ENCODE measurements around the gene IL4I1. TPM values are rescaled to one million over a fixed set of nuclear protein-coding genes. Genes with fewer than 3 reads are reported as not detected.
A peak's percentile ranks its signal among the peaks of the same experiment; 100 is the strongest.

The IL4I1 gene
- polyA plus RNA-seq, 1 experiment, result 0.30 TPM

- no peak for TF ChIP-seq CTCF (IDR thresholded peaks at IDR 0.05; ENCODE audit: low read depth, low read length)
- POLR2A ChIA-PET, result interaction anchor here (0.6 to 1.1 kb wide), 5 partner anchors 12 to 1244 kb away, joined by 3 to 16 read pairs (median 5); partner anchors contain the start of genes AKT1S1, FUZ, PTOV1 and TBC1D17
- CTCF ChIA-PET, result no interaction called here
- no peak for DNase-seq (ENCODE audit: low read depth, low spot score)
- Histone ChIP-seq H3K27me3 (ENCODE audit: control insufficient read depth, insufficient read depth, low read length) (no peaks in the 10 kb centered on the region), H3K27ac (ENCODE audit: low read depth, low read length) (no peak overlapping the region), H3K9me3 (ENCODE audit: control insufficient read depth, insufficient read depth, low read length) (no peaks in the 10 kb centered on the region; the same call in 1 of the 2 replicates), H3K4me3 (ENCODE audit: low read depth, low read length) (peak overlapping the region; percentile 17; the same call in 1 of the 2 replicates)
Measured at GRCh38 chr19:49864890-49865289, 31.8 kb downstream of the IL4I1 start.

- no peak overlapping the region for H3K27ac ChIP-seq (ENCODE audit: low read depth, low read length)
- CTCF ChIA-PET, result interaction anchor here (0.8 kb wide), 1 partner anchor 272 kb away, joined by 3 read pairs; no protein-coding TSS in a partner anchor
- POLR2A ChIA-PET, result interaction anchor here (0.7 kb wide), 1 partner anchor 10 kb away, joined by 3 read pairs; no protein-coding TSS in a partner anchor
Measured at GRCh38 chr19:49863935-49864320, 32.8 kb downstream of the IL4I1 start.

GRCh38 chr19:49863254-49863934 is 33.3 kb downstream of the IL4I1 start:
- Histone ChIP-seq H3K4me3 (ENCODE audit: low read depth, low read length) (no peak overlapping the region), H3K27ac (ENCODE audit: low read depth, low read length) (no peak overlapping the region), H3K27me3 (ENCODE audit: control insufficient read depth, insufficient read depth, low read length) (no peaks in the 10 kb centered on the region), H3K9me3 (ENCODE audit: control insufficient read depth, insufficient read depth, low read length) (no peaks in the 10 kb centered on the region; the same call in 1 of the 2 replicates)
- DNase-seq (ENCODE audit: low read depth, low spot score), result no peak
- POLR2A ChIA-PET, result interaction anchor here (0.7 kb wide), 1 partner anchor 9 kb away, joined by 3 read pairs; no protein-coding TSS in a partner anchor
- no peak for TF ChIP-seq CTCF (IDR thresholded peaks at IDR 0.05; ENCODE audit: low read depth, low read length)
- CTCF ChIA-PET, result interaction anchor here (0.8 kb wide), 1 partner anchor 272 kb away, joined by 3 read pairs; no protein-coding TSS in a partner anchor

More at GRCh38 chr19:49863935-49864320, 32.8 kb downstream of the IL4I1 start:
- no peak for TF ChIP-seq CTCF (IDR thresholded peaks at IDR 0.05; ENCODE audit: low read depth, low read length)
- Histone ChIP-seq H3K27me3 (ENCODE audit: control insufficient read depth, insufficient read depth, low read length) (no peaks in the 10 kb centered on the region), H3K4me3 (ENCODE audit: low read depth, low read length) (no peak overlapping the region), H3K9me3 (ENCODE audit: control insufficient read depth, insufficient read depth, low read length) (no peaks in the 10 kb centered on the region; the same call in 1 of the 2 replicates)
- no peak for DNase-seq (ENCODE audit: low read depth, low spot score)

GRCh38 chr19:49862391-49863253 is 34.1 kb downstream of the IL4I1 start:
- Histone ChIP-seq H3K4me3 (ENCODE audit: low read depth, low read length) (no peak overlapping the region), H3K27me3 (ENCODE audit: control insufficient read depth, insufficient read depth, low read length) (no peaks in the 10 kb centered on the region), H3K9me3 (ENCODE audit: control insufficient read depth, insufficient read depth, low read length) (no peaks in the 10 kb centered on the region; the same call in 1 of the 2 replicates), H3K27ac (ENCODE audit: low read depth, low read length) (no peak overlapping the region)
- POLR2A ChIA-PET, result no interaction called here
- no peak for DNase-seq (ENCODE audit: low read depth, low spot score)
- TF ChIP-seq CTCF (IDR thresholded peaks at IDR 0.05; ENCODE audit: low read depth, low read length), result peak; percentile 36
- CTCF ChIA-PET, result interaction anchor here (0.8 kb wide), 1 partner anchor 273 kb away, joined by 3 read pairs; no protein-coding TSS in a partner anchor
